ENCODE results near the gene KCNK5.

KCNK5 gene

DNA sequence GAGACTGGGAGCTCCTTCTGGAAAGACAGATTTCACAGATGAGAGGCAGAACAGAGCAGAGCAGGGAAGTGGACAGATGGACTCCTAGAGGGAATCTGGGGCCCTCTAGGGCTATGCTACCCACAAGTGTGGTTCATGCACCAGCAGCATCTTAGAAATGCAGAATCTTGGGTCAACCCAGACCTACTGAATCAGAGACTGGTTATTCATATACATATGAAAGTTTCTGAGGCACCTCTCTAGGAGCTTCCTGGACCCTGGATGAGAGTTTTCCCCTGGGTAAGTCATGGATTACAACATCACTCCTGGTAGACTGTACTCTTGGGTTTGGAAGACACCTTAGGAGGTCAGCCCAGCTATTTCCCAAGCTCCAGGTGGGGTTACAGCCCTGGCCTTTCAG, 58.9 kb downstream of the KCNK5 start:
- DNase-seq: no peak

DNA sequence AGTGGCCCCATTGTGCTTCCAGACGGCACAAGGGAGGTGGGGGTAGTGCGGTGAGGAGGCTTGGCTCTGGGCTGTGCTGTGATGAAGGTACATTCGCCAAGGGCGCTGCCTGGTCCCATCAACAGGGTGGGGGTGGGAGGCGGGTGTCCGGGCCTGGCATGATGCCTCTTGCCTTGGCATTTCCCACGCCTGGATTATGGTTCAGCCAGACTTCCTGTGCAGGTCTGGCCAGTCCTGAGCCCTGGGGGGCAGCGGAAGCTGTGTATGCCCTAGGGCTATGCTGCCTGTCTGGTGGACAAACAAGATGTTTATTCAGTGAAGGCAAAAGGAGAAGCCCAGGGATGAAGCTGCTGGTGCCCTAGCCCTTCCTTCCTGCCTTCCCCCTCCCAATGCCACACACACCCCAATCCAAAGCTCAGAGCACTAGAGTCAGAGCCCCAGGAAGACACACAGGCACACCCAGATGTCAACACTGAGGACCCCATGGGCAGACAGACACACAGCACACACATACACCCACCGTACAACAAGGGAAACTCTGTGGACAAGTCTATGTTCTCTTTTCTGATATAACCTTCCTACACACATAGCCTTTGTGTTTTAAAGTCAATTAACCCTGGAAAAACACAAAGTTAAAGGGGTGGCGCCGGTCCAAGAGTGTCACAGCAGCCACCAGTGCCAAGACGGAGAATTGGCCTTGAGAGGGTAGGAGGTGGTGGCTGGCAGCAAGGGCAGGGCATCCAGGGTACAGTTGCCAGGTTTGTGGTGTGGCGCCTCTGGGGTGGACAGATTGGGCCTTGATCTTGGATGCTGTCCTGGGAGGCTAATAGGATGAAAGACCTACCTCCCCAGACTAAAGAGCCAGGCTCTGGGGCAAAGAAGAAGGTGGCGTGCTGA, 59.6 kb downstream of the KCNK5 start:
- no peak for DNase-seq

DNA sequence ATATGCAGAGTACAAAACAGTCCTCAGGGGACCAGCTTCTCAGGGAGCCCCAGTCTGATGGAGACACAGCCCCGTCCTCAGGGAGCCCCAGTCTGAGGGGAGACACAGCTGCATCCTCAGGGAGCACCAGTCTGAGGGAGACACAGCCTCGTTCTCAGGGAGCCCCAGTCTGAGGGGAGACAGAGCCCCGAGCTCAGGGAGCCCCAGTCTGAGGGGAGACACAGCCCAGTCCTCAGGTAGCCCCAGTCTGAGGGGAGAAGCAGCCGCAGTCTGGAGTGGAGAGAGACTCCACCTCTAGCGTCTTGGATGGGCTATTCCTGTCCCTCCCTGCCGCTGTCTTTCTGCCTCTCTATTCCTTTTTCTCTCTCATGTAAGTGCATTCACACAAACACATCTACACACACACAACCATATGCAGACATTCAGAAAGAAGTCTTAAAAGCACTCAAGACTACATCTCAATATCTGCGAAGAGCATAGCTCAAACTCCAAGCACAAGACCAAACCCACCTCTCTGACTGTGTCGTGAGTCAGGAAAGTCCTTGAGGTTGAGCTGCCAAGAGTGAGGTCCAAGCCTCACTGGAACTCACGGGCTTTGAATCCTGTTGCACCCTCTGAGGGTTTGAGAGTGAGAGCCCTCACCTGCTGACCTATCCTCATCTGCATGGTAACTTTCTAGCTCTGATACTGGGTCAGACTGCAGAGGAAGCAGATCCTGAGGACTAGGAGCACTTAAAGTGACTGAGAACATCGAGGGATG, 61.2 kb downstream of the KCNK5 start:
- no peak for DNase-seq

- no peak for DNase-seq
Measured at GRCh38 chr6:39167321-39167720, 62.0 kb downstream of the KCNK5 start.

DNA sequence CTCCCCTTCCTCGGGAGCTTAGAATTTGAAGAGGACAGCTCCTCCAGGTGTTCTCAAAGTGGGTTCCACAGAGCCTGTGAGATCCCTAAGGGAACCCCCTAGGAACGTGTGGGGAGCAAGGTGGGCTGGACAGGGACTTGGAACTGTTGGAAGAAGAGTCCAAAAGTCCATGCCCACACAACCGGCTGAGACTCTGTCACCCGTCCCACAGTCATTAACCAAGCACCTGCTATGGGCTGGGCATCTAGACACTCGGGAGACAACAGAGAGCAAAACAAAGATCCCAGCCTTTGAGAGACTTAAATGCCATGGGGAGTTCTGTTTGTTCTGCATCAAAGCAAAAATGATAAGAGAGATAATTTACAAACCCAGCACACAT, 62.4 kb downstream of the KCNK5 start:
- DNase-seq: no peak

- DNase-seq: peak; percentile 42
Measured at GRCh38 chr6:39166189-39166911, 62.9 kb downstream of the KCNK5 start.

DNA sequence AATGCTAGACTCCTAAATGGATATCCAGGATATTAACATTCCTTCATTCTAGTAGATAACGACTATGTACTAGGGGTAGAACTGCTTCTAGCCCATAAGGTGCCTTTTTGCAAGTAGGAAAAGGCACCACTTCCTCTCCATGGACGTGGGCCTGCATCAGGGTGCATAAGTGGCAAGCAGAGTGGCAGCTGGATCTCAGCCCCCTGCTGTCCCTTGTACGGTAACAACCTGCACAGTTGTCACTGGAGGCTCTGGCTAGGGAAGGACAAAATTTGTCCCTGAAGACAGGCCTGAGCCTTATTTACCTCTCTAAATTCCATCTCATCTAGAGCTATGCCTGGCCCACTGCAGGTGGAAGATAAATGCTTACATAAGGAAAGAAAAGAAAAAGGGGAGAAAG, 71.8 kb downstream of the KCNK5 start:
- no peak for DNase-seq

GRCh38 chr6:39156801-39157200, 72.5 kb downstream of the KCNK5 start:
- no peak for DNase-seq

- no peak for DNase-seq
Measured at GRCh38 chr6:39154705-39155104, 74.6 kb downstream of the KCNK5 start.

GRCh38 chr6:39153766-39154397, 75.4 kb downstream of the KCNK5 start:
- DNase-seq: no peak

DNA sequence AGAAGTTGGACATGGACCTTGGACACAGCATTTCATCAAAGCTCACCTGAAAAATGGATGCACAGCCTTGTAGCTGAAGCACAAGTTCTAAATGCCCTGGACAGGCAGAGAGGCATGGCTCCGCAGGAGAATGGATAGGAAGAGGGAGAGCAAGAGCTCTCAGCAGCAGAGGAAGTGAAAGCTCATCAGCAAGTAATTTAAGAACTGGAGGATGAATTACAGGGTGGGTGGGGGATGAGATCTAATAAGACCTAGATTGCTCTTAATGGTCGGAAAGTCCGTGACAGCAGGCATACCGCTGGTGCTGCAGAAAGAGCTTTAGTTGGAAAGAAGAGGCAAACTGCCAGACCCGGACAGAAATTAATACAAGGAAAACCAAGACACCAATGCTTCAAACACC, 77.0 kb downstream of the KCNK5 start:
- no peak for DNase-seq

- DNase-seq: no peak
Measured at GRCh38 chr6:39151211-39151610, 78.1 kb downstream of the KCNK5 start.

GRCh38 chr6:39144481-39145173, 84.6 kb downstream of the KCNK5 start:
- no peak for DNase-seq

GRCh38 chr6:39143238-39143930, 85.9 kb downstream of the KCNK5 start:
- DNase-seq: no peak

DNA sequence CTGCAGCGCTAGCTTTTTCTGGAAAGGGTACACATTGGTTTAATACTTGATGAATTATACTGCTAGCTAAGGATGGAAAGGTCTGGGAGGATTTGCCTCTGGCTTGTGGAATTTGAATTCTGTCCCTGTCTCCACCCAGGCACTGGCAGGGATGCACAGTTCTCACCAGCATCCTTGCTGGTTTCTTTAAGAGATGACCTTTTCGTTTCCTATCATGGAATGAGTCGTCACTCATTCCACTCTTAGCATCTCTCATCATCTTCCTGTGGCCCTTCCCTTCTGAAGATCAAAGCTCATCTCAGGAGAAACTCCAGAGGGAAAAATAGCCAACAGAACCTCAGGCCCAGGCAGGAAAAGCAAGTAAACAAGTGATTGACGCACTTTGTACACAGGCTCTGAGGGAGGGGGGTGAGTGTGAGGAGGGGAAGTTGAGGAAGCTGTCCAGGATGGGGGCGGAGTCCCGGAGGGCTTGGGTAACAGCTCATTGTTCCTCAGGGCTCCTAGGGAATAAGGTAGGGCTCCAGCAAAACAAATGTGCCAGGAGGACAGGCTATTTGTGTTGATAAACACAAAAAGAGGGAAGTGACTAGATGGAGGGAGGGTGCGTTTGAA, 88.6 kb downstream of the KCNK5 start:
- no peak for DNase-seq
